ENCODE results near the gene LTA4H. TPM values are rescaled to one million over a fixed set of nuclear protein-coding genes. Genes with fewer than 3 reads are reported as not detected.
"Not testable (repeated sequence)": the region's sequence is repeated elsewhere in the genome, so short reads cannot be mapped to it uniquely, and the experiment has no call there.

LTA4H gene
- total RNA-seq, 1 experiment from 2014 or later = 38.2 TPM

DNA sequence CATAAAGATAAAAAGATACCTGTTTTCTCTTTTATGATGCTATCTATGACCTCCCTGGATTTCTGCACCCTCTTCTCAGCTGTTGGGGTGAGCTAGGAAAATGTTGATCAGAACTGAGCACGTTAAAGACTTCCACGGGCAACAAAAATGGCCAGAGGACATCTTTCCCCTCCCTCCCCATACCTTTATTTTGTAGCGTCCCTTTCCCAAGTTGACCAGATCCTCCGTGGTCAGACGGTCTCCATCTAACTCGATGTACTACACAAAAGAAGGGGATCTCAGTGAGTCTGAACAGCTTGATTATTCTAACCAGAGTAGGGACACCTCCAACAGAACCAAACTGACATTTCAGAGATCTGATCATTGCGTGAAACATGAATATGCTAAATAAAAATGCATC lies 41.5 kb downstream of the LTA4H start:
- no peak for DNase-seq (ENCODE audit: low spot score)

DNA sequence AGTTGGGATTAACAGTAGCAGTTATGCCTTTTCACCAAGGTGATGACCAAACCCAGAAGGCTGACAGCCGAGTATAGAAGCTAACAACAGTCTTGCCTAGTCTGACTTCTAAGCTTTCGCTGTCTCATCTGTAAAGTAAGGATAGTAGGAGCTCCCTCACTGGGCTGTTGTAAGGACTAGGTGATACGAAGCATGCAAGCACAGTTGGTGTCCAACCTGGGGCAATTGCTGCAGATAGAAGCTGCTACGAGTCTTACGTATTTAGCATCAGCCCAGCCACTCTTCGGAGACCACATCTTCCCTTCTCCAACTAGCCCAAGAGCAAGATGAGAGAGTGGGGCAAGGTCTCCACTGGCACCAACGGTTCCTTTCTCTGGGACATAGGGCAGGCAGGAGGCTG lies 45.3 kb downstream of the LTA4H start:
- no peak for DNase-seq (ENCODE audit: low spot score)

DNA sequence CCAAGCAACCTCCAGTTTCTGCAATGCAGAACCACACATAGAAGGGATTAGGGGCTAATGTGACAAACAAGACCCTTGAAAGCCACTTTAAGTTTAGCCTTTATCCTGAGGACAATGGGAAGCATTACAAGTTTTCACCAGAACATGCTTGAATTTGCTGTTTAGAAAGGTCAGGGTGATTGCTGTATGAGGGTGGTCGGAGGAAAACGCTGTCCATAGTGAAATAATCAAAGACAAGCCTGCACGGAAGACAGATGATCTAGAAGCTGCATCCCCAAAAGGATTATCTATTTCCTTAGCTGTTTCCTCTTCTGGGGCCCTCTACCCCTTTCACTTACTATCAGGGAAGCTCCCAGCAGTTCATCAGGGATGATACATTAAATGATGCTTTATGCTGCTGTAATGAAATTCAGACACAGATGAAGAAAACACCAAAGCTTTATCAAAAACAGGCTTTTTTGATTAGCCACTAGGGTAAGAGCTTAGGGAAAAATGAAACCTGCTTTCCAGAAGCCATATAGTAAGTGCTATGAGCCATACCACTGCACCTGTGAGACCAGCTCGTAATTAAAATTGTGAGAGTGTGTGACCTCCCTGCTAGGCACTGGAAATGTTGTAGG lies 45.8 kb downstream of the LTA4H start:
- no peak for DNase-seq (ENCODE audit: low spot score)

DNA sequence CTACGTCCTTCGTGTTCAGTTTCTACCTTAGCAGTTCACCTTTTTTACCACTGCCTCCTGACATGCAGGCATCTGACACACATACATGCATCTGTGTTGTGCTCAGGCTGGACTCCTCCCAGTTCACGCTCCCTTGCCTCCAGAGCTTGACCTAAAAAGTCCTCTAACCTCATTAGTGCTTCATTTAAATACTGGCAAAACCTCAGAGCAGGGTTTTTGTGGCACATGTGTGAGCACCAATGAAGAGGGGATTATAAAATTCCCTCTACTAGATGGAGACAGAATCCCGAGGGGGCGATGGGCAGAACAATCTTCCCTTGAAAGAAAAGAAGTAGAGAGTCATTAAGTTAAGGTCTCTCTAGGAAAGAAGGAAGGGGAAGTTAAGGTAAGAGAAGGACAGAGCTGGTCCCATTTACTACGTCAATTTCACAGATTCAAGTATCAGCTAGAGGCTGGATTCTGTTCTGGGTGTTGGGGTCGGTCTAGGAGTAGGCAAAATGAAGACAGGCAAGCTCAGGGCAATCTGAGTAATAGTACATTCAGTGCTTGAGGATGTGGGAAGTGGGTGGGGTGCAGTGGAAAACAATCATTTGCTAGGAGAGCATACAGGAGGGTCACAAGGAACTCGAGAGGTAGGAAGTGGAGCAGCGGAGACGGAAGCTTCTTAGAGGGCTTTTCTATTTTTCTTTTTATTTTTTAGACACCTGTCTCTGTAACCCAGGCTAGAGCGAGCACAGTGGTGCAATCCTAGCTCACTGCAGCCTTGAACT lies 46.7 kb downstream of the LTA4H start:
- no peak for DNase-seq (ENCODE audit: low spot score)

DNA sequence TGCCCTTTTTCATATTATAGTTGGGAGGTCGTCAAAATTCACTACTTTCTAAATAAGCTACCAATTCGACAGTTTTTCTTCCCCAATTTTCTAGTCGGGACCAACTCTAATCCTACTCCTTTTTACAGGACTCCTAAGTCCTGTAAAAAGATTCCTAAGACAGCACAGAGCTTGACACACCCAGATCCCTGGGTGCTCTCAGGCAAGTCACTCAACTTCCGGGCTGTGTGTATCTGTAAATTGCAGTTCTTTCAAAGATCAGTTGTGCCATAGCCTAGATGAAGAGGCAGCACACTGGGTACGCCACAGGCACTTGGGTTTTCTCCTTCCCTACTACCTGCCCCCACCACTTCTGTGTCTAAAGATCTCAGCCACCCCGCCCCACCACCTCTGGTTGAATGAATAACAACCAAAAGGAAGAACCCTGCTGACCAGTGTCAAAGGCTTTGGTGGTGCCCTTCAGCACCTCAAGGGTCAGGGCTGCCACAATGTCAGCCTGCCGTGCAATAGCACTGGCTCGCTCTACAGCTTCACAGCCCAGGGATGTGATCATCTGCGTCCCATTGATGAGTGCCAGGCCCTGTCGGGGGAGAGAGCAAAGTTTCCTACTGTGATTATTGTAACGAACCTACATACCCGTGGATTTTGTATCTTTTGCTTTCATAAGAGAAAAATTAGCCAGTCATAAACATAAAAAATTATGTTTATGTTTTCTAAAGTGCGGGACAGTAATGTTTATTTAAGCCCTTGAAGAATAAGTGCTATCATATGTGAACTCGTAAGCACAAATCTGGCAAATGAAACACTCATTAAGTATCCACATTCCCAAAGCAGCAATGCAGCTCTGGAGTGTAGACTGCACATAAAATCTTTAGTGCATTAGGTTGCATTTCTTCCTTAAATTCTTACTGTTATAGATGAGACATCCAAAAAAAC lies 48.5 kb downstream of the LTA4H start:
- no peak for DNase-seq (ENCODE audit: low spot score)

DNA sequence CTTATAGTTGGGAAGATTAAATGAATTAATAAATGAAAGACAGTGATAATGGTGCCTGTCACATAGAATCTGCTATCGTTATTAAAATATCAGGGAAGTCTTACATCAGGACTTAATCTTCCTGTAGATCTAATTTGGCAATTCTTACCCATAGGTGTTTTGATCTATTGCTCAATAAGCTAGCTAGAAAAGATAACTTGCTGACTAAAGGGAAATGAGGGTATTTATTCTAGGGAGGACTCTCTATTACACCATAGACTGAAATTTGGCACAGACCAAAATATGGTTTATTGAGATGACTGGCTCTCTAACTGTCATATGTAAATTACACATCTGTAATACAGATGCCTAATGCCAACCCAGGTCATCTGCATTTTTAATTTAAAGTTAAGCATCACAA lies 50.7 kb downstream of the LTA4H start:
- no peak for DNase-seq (ENCODE audit: low spot score)

DNA sequence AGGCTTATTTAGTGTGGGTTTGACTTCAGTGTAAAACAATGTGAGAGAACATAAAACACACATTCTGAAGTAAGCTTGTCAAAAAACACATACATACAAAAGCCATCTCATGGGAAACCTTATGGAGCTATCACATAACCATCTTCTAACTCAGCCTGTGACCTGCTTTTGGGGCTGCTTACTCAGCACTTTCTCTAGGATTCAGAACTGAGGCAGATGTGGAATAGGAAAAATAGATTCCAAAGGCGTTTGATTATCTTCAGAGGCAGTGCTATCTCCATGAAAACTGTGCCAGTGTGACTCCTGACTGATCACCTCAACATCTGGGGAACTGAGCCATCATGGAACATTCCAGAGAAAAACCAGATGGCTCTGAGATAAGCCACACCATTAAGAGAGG lies 52.8 kb downstream of the LTA4H start:
- DNase-seq (ENCODE audit: low spot score) = no peak

DNA sequence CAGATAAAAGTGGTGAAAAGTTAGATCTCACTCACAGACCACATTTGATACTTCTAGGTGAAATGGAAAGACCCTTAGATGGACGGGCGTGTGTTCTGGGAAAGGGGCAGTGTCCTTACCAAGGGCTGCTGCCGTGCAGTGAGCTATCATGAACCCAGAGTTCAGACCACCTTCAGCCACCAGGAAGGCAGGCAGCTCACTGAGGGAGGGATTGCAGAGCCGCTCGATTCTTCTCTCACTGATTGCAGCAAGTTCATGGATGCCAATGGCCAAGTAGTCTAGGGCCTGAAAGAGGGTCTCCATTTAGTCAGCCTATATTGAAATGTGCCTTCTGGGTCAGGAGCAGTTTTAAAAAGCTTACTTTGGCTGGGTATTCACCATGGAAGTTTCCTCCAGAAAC lies 55.0 kb downstream of the LTA4H start:
- DNase-seq (ENCODE audit: low spot score) = no peak

DNA sequence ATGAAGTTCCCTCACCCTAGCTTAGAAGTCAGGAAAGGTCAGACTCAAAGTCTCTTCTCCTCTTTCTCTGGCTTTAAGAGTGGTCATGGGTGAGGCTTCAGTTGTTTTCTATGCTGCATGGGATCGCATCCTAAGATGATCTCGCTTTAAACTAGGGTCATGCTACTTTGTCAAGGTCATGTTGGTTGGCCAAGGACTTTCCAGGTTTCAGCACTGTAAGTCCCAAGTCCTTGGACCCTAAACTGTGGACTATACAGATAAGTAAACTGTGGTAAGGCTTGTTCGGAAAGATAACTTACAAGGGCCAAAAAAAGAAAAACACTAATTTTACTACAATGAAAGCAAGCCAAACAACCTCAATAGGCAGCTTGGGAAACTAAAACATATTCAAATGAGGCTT lies 56.6 kb downstream of the LTA4H start:
- DNase-seq (ENCODE audit: low spot score) = no peak

DNA sequence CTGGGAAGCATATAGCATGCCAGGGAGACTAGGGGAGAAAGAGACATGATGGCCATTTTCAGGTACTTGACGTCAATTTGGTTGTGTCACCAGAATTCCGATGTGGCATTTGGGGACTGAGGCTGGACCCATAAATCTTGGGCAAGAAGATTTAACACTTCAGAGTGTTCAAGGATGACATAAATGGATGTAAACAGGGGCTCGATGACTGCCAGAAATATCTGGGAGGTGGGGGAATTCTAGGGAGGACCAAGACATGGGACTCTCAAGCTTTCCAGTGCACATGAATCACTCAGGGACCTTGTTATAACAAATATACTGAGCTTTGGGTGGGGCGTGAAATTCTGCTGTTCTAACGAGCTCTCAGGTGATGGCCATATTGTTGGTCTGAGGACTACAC lies 57.0 kb downstream of the LTA4H start:
- DNase-seq (ENCODE audit: low spot score) = no peak

DNA sequence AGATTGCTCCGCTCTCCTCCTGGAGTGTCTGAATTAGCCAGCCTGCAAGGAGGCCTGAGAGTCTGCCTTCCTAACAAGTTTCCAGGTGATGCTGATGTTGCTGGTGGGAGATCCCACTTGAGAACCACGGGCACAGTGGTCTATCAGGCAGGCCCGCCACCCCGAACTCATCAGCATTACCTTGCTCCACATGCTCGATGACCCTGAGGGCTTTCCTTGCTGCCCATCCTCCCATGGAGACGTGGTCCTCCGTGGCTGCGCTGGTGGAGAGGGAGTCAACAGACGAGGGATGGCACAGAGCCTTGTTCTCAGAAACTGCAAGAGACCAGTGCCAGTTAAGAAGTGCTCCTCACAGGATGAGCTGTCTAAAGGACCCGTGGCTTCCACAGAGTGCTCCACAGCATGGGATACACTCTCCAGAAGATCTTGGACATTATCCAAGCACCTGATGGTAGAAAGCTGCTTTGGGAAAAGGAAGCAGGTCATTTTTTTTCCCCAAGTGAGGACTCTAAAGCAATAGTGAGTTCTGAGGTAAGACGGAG lies 57.6 kb downstream of the LTA4H start:
- no peak for DNase-seq (ENCODE audit: low spot score)

DNA sequence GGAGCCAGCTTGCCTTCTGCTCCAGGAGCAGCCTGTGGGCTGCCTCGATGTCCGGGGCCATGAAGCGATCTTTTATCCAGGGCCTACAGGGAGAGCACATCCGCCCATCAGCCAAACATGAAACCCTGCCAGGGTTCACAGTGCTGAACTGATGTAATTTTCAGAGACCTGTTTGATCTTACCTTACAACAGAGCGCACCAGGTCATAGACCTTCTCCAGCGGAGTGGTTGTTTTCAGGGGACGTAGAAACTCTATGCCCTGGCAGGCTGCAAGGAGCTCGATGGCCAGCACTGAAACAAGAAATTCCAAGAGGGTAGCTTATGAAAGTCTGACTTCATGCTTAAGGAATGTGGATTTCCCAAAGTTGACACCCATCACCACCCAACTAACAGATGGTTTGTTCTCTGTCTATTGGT lies 59.0 kb downstream of the LTA4H start:
- DNase-seq (ENCODE audit: low spot score) = no peak

DNA sequence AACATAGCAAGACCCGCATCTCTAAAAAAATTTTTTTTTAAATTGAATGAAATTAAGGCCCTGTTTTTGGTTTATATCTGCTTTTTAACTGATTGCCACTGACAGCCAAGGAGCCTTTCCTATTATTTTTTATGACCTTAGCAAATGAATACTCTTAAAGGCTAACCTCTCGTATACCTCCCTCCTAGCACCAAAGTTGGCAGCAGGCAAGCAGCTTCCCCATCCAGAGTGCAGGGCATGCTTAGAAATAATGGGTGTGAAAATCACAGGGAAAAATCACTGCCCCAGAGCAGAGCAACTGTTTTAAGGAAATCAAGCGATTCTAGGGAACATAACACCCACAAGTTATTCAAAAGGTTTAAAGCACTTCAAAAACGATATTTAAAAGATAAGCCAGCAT lies 59.9 kb downstream of the LTA4H start:
- no peak for DNase-seq (ENCODE audit: low spot score)

DNA sequence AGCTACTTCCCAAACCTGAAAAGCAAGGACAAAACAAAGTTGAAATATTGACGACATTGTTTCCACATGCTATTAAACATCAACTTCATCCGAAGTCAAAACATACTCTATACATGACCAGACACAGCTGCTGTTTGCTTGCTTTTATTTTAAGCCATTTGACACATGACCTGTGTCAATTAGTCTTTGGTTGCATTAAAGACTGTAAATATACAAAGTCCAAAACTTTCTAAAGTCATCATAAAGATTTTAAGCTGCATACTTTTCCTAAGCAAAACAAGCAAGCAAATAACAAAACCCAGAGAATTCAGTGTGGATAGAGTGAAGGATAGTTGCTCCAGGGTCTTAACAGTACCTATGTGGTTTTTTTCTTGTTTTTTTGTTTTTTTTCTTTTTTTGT lies 61.0 kb downstream of the LTA4H start:
- no peak for DNase-seq (ENCODE audit: low spot score)

DNA sequence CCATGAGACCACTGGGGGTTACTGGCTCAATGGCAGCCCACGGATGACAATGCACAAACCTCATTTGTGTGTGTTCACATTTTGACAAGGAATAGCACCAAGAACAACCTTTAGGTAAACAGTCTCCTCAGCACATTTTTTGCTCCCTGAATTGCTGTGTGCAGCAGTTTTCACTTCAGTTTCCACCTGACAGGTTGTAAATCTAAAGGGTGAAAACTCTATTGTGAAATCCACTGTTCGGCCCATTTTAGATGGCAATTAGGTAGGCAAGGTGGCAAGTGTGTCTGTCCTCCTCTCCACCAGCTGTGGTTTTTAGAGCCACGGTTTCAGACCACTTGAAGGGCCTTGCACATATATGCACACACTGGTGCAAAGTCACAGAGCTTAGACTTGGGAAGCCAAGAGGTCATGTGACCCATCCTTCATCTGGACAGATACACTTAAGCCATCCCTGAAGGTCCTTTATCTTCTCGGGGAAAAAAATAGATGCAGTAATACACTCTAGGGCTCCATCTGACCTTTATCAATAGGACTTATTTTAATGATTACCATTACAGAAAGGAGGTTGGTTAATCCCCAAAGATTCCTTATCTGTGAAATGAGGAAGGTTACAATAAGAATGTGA lies 62.4 kb downstream of the LTA4H start:
- DNase-seq (ENCODE audit: low spot score) = no peak

DNA sequence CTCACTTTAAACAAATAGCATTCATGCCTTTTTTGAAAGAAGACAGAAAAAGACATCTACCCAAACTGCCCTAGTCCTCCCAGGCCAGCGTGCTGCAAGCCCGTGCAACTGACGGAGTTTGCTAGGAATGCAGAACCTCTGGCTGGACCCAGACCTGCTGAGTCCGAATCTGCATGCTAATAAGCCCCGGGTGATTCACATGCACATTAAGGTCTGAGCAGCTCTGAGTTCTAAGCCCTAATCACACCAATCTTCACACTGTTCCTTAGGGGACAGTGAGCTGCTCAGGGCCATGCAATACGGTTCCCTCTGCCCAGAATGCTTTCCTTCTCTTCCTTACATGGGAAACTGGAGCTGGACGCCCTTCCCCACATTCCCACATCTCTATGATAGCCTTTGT lies 64.5 kb downstream of the LTA4H start:
- no peak for DNase-seq (ENCODE audit: low spot score)

DNA sequence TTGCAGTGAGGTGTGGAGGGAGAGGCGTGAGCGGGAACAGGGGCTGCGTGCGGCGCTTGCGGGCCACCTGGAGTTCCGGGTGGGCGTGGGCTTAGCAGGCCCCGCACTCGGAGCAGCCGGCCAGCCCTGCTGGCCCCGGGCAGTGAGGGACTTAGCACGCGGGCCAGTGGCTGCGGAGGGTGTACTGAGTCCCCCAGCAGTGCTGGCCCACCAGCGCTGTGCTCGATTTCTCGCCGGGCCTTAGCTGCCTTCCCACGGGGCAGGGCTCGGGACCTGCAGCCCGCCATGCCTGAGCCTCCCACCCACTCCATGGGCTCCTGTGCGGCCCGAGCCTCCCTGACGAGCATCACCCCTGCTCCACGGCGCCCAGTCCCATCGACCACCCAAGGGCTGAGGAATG lies 66.3 kb downstream of the LTA4H start:
- not testable (repeated sequence) for DNase-seq (ENCODE audit: low spot score)

DNA sequence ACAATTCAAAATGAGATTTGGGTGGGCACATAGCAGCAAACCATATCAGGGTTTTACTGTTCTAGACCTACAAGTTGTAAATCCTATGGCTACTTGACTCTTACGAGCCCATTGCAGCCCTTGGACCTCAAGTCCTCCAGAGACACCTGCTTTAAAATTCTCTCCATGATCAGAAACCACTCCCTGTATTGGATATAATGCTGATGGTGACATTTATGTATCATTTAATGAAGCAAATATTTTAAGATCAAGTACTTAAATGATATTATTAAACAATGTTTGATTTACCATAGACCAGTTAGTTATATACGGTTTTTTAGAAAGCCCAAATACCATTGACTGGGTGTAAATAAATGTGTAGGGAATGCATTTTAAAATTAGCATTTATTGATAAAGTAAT lies 68.1 kb downstream of the LTA4H start:
- no peak for DNase-seq (ENCODE audit: low spot score)

DNA sequence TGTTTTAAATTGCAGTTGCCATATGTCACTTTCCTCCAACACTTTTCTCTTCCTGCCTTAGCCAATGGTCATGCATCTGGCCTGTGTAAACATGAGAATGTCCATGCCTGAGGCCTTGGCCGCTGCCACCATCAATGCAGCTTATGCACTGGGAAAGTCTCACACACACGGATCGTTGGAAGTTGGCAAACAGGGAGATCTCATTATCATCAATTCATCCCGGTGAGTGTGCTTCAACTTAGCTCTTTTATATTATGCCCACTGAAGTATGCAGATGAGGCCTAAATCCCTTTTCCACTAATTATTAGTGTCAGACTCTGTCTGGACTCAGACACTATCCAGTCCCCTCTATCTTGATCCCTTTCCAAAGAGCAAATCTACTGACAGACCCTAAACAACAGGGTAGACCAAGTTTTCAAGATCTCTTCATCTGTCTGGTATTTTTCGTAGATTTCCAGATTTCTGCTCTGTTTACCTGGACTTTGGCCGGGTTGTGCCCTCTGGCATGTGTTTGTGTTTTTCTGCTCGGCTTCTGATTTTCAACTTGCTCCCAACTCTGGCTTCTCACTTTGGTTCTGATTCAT lies 69.0 kb downstream of the LTA4H start:
- no peak for DNase-seq (ENCODE audit: low spot score)

DNA sequence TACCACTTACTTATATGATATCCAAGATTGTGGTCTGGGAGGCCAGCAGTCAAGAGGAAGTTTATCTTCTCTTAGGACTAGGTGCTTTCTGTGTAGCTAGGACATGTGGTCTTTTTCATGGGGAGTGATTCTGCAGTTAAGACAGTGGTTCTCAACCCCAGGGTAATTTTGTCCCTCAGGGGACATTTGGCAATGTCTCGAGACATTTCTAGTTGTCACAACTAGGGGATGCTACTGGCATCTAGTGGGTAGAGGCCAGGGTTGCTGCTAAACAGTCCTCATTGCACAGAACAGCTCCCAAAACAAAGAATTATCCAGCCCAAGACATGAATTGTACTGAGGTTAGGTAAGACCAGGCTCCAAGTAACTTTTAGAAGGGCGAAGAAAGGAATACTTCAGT lies 72.3 kb downstream of the LTA4H start:
- DNase-seq (ENCODE audit: low spot score) = peak; percentile 32

DNA sequence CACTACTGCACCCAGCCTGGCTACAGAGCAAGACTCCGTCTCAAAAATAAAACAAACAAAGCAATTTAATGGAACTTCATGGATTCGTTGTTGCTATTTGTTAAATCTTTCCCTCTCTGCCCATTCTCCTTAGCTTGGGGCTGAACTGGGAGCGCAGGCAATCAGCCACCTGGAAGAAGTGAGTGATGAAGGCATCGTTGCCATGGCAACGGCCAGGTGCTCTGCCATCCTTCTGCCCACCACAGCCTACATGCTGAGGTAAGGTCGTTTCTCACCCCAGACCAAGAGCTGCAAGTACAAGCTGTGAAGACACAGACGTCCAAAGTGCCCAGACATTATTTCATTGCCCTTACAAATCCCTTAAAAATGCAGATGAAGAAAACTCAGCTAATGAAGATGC lies 73.2 kb downstream of the LTA4H start:
- DNase-seq (ENCODE audit: low spot score) = no peak
